GM23338 (cell line): ENCODE measurements around the gene POU2AF2. TPM values are rescaled to one million over a fixed set of nuclear protein-coding genes. Genes with fewer than 3 reads are reported as not detected.

Source experiments
- ATAC-seq: fragments of 200-7000 bp; cut with Tn5 transposase; 3 replicates; pipeline ENCODE4 v1.9.1; 2020
- DNase-seq: peaks from one replicate; pipeline ENCODE4 v3.0.0-alpha.2; 2015; ENCODE audit warnings: low spot score
- H2AFZ ChIP-seq: fragments of 200-600 bp; sonication (generic); 2 replicates; pipeline ENCODE4 v1.8.0; 2016; ENCODE audit warnings: antibody characterized with exemption, mild to moderate bottlenecking, moderate library complexity
- H3F3A ChIP-seq: fragments of 200-600 bp; sonication (generic); replicated peaks from 2 replicates; pipeline ENCODE4 v1.8.0; 2017; ENCODE audit warnings: antibody characterized with exemption, mixed run types, low read depth
- H3K27ac ChIP-seq: fragments of 200-600 bp; sonication (generic); 2 replicates; pipeline ENCODE4 v1.6.1; 2016; ENCODE audit warnings: low read depth
- H3K27me3 ChIP-seq: fragments of 200-600 bp; sonication (generic); 2 replicates; pipeline ENCODE4 v1.8.0; 2016; ENCODE audit warnings: mild to moderate bottlenecking, mixed run types, moderate library complexity; ENCODE audit not compliant: insufficient read depth
- H3K36me3 ChIP-seq: fragments of 200-600 bp; sonication (generic); 2 replicates; pipeline ENCODE4 v1.8.0; 2016; ENCODE audit warnings: mild to moderate bottlenecking; ENCODE audit not compliant: insufficient read depth
- H3K4me1 ChIP-seq: fragments of 200-600 bp; sonication (generic); 2 replicates; pipeline ENCODE4 v1.8.0; 2016; ENCODE audit warnings: mild to moderate bottlenecking, moderate library complexity; ENCODE audit not compliant: insufficient read depth
- H3K4me2 ChIP-seq: fragments of 200-600 bp; sonication (generic); 2 replicates; pipeline ENCODE4 v1.7.1; 2017; ENCODE audit warnings: mixed run types
- H3K4me3 ChIP-seq: fragments of 200-600 bp; sonication (generic); 2 replicates; pipeline ENCODE4 v1.6.1; 2016; ENCODE audit warnings: mixed run types
- H3K79me2 ChIP-seq: fragments of 200-600 bp; sonication (generic); replicated peaks from 2 replicates; pipeline ENCODE4 v1.8.0; 2017; ENCODE audit warnings: mild to moderate bottlenecking; ENCODE audit not compliant: insufficient read depth
- H3K9me2 ChIP-seq: fragments of 200-600 bp; sonication (generic); 2 replicates; pipeline ENCODE4 v1.8.0; 2017; ENCODE audit not compliant: insufficient read depth
- H4K20me1 ChIP-seq: fragments of 200-600 bp; sonication (generic); replicated peaks from 2 replicates; pipeline ENCODE4 v1.8.0; 2017; ENCODE audit warnings: mild to moderate bottlenecking; ENCODE audit not compliant: insufficient read depth
- H3K27ac Mint-ChIP-seq: 2 replicates; pipeline ENCODE4 v1.8.0; 2020; ENCODE audit warnings: inconsistent platforms, mild to moderate bottlenecking, moderate library complexity, mixed read lengths
- H3K27me3 Mint-ChIP-seq: 3 replicates; pipeline ENCODE4 v1.8.0; 2022; ENCODE audit warnings: low read depth, mild to moderate bottlenecking, moderate library complexity, mixed read lengths, inconsistent platforms; ENCODE audit not compliant: insufficient read depth, poor library complexity
- H3K36me3 Mint-ChIP-seq: 3 replicates; pipeline ENCODE4 v1.8.0; 2021; ENCODE audit warnings: low read depth, mild to moderate bottlenecking, inconsistent platforms, moderate library complexity, mixed read lengths
- H3K4me1 Mint-ChIP-seq: 3 replicates; pipeline ENCODE4 v1.8.0; 2020; ENCODE audit warnings: mild to moderate bottlenecking, inconsistent platforms, mixed read lengths
- H3K4me3 Mint-ChIP-seq: 3 replicates; pipeline ENCODE4 v1.8.0; 2021; ENCODE audit warnings: moderate library complexity, mild to moderate bottlenecking, inconsistent platforms, mixed read lengths
- H3K9me3 Mint-ChIP-seq: 3 replicates; pipeline ENCODE4 v1.8.0; 2020; ENCODE audit warnings: moderate library complexity, mild to moderate bottlenecking, inconsistent platforms, mixed read lengths
- CREB1 ChIP-seq: fragments of 250-450 bp; sonication (Bioruptor Pico); IDR thresholded peaks from 2 replicates; pipeline ENCODE4 v1.5.0; 2020; ENCODE audit warnings: low read depth, mild to moderate bottlenecking, moderate library complexity
- ETS1 ChIP-seq: IDR thresholded peaks from 2 replicates; pipeline ENCODE4 v1.6.1; 2016; ENCODE audit warnings: antibody characterized with exemption
- EZH2phosphoT487 ChIP-seq: fragments of 200-600 bp; sonication (generic); IDR thresholded peaks from one replicate; pipeline ENCODE4 v1.8.1; 2018; ENCODE audit warnings: antibody characterized with exemption; ENCODE audit not compliant: unreplicated experiment
- NANOG ChIP-seq: IDR thresholded peaks from 2 replicates; pipeline ENCODE4 v1.6.1; 2016; ENCODE audit warnings: antibody characterized with exemption, borderline replicate concordance
- POLR2AphosphoS5 ChIP-seq: IDR thresholded peaks from 2 replicates; pipeline ENCODE4 v1.6.1; 2016; ENCODE audit warnings: antibody characterized with exemption, low read depth
- STAT1 ChIP-seq: IDR thresholded peaks from one replicate; pipeline ENCODE4 v1.6.1; 2016; ENCODE audit warnings: antibody characterized with exemption; ENCODE audit not compliant: unreplicated experiment
- ZNF114 ChIP-seq: fragments of 250-450 bp; sonication (Bioruptor Pico); IDR thresholded peaks from 2 replicates; pipeline ENCODE4 v1.5.0; 2020; ENCODE audit warnings: mild to moderate bottlenecking, moderate library complexity
- ZNF462 ChIP-seq: fragments of 250-450 bp; sonication (Bioruptor Pico); IDR thresholded peaks from 2 replicates; pipeline ENCODE4 v1.5.0; 2020; ENCODE audit warnings: mild to moderate bottlenecking, moderate library complexity
- polyA plus RNA-seq: library from polyadenylated mRNA; unstranded; fragments of >200 nt; fragmentation: Nextera tagmentation; extraction: Ambion mirVana; gene quantifications from 2 replicates; pipeline ENCODE4 v1.2.1, GENCODE V29; 2016
- total RNA-seq: library from RNA; depleted of rRNA; stranded (reverse); fragments of >200 nt; shearing (Covaris generic); gene quantifications from 2 replicates; pipeline ENCODE4 v1.2.3, GENCODE V29; 2014

The POU2AF2 gene
- total and polyA plus RNA-seq, 2 experiments from 2014 or later: not detected

- Histone ChIP-seq H4K20me1 (no peaks in the 10 kb centered on the region), H3K9me2 (peaks cover 9% of the 10 kb centered on the region; the same call in 1 of the 2 replicates), H2AFZ (no peak overlapping the region), H3K27me3 (no peaks in the 10 kb centered on the region), H3K4me3 (no peak overlapping the region), H3K36me3 (no peaks in the 10 kb centered on the region), H3K4me1 (no peaks in the 10 kb centered on the region), H3F3A (no peaks in the 10 kb centered on the region), H3K27ac (no peak overlapping the region), H3K79me2 (no peaks in the 10 kb centered on the region), H3K4me2 (no peak overlapping the region)
- H3K4me3 Mint-ChIP-seq: no peak overlapping the region
- no peaks in the 10 kb centered on the region for H3K9me3 Mint-ChIP-seq
- peaks cover 1% of the 10 kb centered on the region for H3K27me3 Mint-ChIP-seq
- H3K27ac Mint-ChIP-seq: no peak overlapping the region
- no peak for ATAC-seq
- DNase-seq: no peak
- TF ChIP-seq ZNF114 (CRISPR knock-in tag): no peak
- TF ChIP-seq STAT1: no peak
- TF ChIP-seq POLR2AphosphoS5: no peak
- no peak for TF ChIP-seq ETS1
- no peak for TF ChIP-seq NANOG
- no peak for TF ChIP-seq CREB1 (CRISPR knock-in tag)
- no peak for TF ChIP-seq EZH2phosphoT487
- no peak for TF ChIP-seq ZNF462 (CRISPR knock-in tag)
- H3K4me1 Mint-ChIP-seq: no peaks in the 10 kb centered on the region
- no peaks in the 10 kb centered on the region for H3K36me3 Mint-ChIP-seq
Observed at GRCh38 chr11:111253630-111254029, 8.1 kb downstream of the POU2AF2 start.
